Effector memory CD4-positive, alpha-beta T cell (primary cell): Measurements from ENCODE around the gene BDKRB2.

Experiments
- DNase-seq, 3 donors: peaks; one replicate each; pipeline ENCODE4 v3.0.0-alpha.2; 2020
- H3K27ac ChIP-seq: 2 replicates; pipeline ENCODE4 v1.7.0; 2013; ENCODE audit warnings: mild to moderate bottlenecking, low read length, moderate library complexity; ENCODE audit not compliant: insufficient read depth, poor library complexity, severe bottlenecking
- H3K27me3 ChIP-seq: replicated peaks from 2 replicates; pipeline ENCODE4 v1.7.0; 2013; ENCODE audit warnings: mild to moderate bottlenecking, low read length; ENCODE audit not compliant: insufficient read depth, control insufficient read depth, poor library complexity, severe bottlenecking
- H3K36me3 ChIP-seq: 2 replicates; pipeline ENCODE4 v1.7.0; 2013; ENCODE audit warnings: mild to moderate bottlenecking, low read length, moderate library complexity; ENCODE audit not compliant: control insufficient read depth, insufficient read depth
- H3K4me1 ChIP-seq: 2 replicates; pipeline ENCODE4 v1.7.0; 2013; ENCODE audit warnings: low read length, mild to moderate bottlenecking; ENCODE audit not compliant: control insufficient read depth, insufficient read depth, poor library complexity, severe bottlenecking
- H3K4me3 ChIP-seq: 2 replicates; pipeline ENCODE4 v1.7.0; 2013; ENCODE audit warnings: low read length, low read depth, mild to moderate bottlenecking; ENCODE audit not compliant: insufficient read depth, poor library complexity, severe bottlenecking
- H3K9me3 ChIP-seq: 2 replicates; pipeline ENCODE4 v1.7.0; 2013; ENCODE audit warnings: mild to moderate bottlenecking, low read length, moderate library complexity; ENCODE audit not compliant: control insufficient read depth

The BDKRB2 gene

GRCh38 chr14:96176811-96177211 is 27.8 kb upstream of the BDKRB2 start:
- Histone ChIP-seq H3K36me3 (no peaks in the 10 kb centered on the region), H3K4me3 (no peak overlapping the region), H3K27me3 (no peaks in the 10 kb centered on the region), H3K4me1 (no peaks in the 10 kb centered on the region), H3K27ac (no peak overlapping the region), H3K9me3 (no peaks in the 10 kb centered on the region)
- no peak for DNase-seq

GRCh38 chr14:96177766-96178375 is 26.8 kb upstream of the BDKRB2 start:
- Histone ChIP-seq H3K4me3 (no peak overlapping the region), H3K9me3 (no peaks in the 10 kb centered on the region), H3K27ac (no peak overlapping the region), H3K27me3 (no peaks in the 10 kb centered on the region), H3K4me1 (no peaks in the 10 kb centered on the region), H3K36me3 (no peaks in the 10 kb centered on the region)
- DNase-seq = no peak

- Histone ChIP-seq H3K4me1 (no peaks in the 10 kb centered on the region), H3K4me3 (no peak overlapping the region), H3K27me3 (no peaks in the 10 kb centered on the region), H3K27ac (no peak overlapping the region), H3K9me3 (no peaks in the 10 kb centered on the region), H3K36me3 (no peaks in the 10 kb centered on the region)
- no peak for DNase-seq
These were observed 25.9 kb upstream of the BDKRB2 start for GRCh38 chr14:96178461-96179321.

- no peak overlapping the region for H3K27ac ChIP-seq
- H3K4me3 ChIP-seq = no peak overlapping the region
- no peaks in the 10 kb centered on the region for H3K4me1 ChIP-seq
- H3K27me3 ChIP-seq = no peaks in the 10 kb centered on the region
- H3K36me3 ChIP-seq = no peaks in the 10 kb centered on the region
- no peak for DNase-seq
- no peaks in the 10 kb centered on the region for H3K9me3 ChIP-seq
These were observed 24.4 kb upstream of the BDKRB2 start for GRCh38 chr14:96180043-96180874.

- DNase-seq = no peak
- Histone ChIP-seq H3K4me3 (no peak overlapping the region), H3K36me3 (no peaks in the 10 kb centered on the region), H3K27ac (no peak overlapping the region), H3K9me3 (no peaks in the 10 kb centered on the region), H3K27me3 (no peaks in the 10 kb centered on the region), H3K4me1 (no peaks in the 10 kb centered on the region)
These were observed 23.2 kb upstream of the BDKRB2 start for GRCh38 chr14:96181186-96182056.

- H3K4me1 ChIP-seq = no peaks in the 10 kb centered on the region
- H3K9me3 ChIP-seq = no peaks in the 10 kb centered on the region
- H3K27ac ChIP-seq = no peak overlapping the region
- no peaks in the 10 kb centered on the region for H3K36me3 ChIP-seq
- no peak overlapping the region for H3K4me3 ChIP-seq
- no peak for DNase-seq
- no peaks in the 10 kb centered on the region for H3K27me3 ChIP-seq
These were observed 22.1 kb upstream of the BDKRB2 start for GRCh38 chr14:96182546-96182945.

GRCh38 chr14:96184737-96185136 is 19.9 kb upstream of the BDKRB2 start:
- no peaks in the 10 kb centered on the region for H3K9me3 ChIP-seq
- no peak for DNase-seq

GRCh38 chr14:96187216-96188031 is 17.2 kb upstream of the BDKRB2 start:
- Histone ChIP-seq H3K4me3 (no peak overlapping the region), H3K36me3 (no peaks in the 10 kb centered on the region), H3K27me3 (no peaks in the 10 kb centered on the region), H3K4me1 (no peaks in the 10 kb centered on the region), H3K27ac (no peak overlapping the region), H3K9me3 (no peaks in the 10 kb centered on the region)
- no peak for DNase-seq

More at GRCh38 chr14:96184737-96185136, 19.9 kb upstream of the BDKRB2 start:
- Histone ChIP-seq H3K27ac (no peak overlapping the region), H3K4me3 (no peak overlapping the region), H3K36me3 (no peaks in the 10 kb centered on the region), H3K4me1 (no peaks in the 10 kb centered on the region), H3K27me3 (no peaks in the 10 kb centered on the region)

GRCh38 chr14:96189281-96189711 is 15.3 kb upstream of the BDKRB2 start:
- H3K27ac ChIP-seq = no peak overlapping the region
- H3K4me3 ChIP-seq = no peak overlapping the region
- no peaks in the 10 kb centered on the region for H3K9me3 ChIP-seq
- DNase-seq = no peak
- no peaks in the 10 kb centered on the region for H3K36me3 ChIP-seq
- no peaks in the 10 kb centered on the region for H3K4me1 ChIP-seq
- no peaks in the 10 kb centered on the region for H3K27me3 ChIP-seq
